Mesendoderm (in vitro differentiated cells): ENCODE data around the gene IGSF9.

Experiments
- DNase-seq: peaks from one replicate; pipeline ENCODE4 v3.0.0; 2013
- H2AK5ac ChIP-seq: 2 replicates; pipeline ENCODE4 v1.6.1; 2013; ENCODE audit warnings: low read length, inconsistent platforms
- H2BK120ac ChIP-seq: 2 replicates; pipeline ENCODE4 v1.6.1; 2013; ENCODE audit warnings: low read depth, mild to moderate bottlenecking, low read length, moderate library complexity, mixed read lengths
- H2BK15ac ChIP-seq: replicated peaks from 2 replicates; pipeline ENCODE4 v1.6.1; 2013; ENCODE audit warnings: low read depth, mild to moderate bottlenecking, moderate library complexity
- H2BK5ac ChIP-seq: 2 replicates; pipeline ENCODE4 v1.6.1; 2013; ENCODE audit warnings: low read length, inconsistent platforms
- H3K18ac ChIP-seq: 2 replicates; pipeline ENCODE4 v1.6.1; 2013; ENCODE audit warnings: mild to moderate bottlenecking, low read length, mixed read lengths
- H3K23ac ChIP-seq: one replicate; pipeline ENCODE4 v1.6.1; 2013; ENCODE audit warnings: low read length
- H3K27ac ChIP-seq: 2 replicates; pipeline ENCODE4 v1.5.1; 2013; ENCODE audit warnings: low read depth, mild to moderate bottlenecking, inconsistent platforms, low read length, moderate library complexity
- H3K27me3 ChIP-seq: 2 replicates; pipeline ENCODE4 v1.6.1; 2013; ENCODE audit warnings: low read length, control low read depth, mild to moderate bottlenecking, inconsistent platforms; ENCODE audit not compliant: insufficient read depth, poor library complexity
- H3K36me3 ChIP-seq: 2 replicates; pipeline ENCODE4 v1.6.1; 2013; ENCODE audit warnings: low read length, inconsistent platforms; ENCODE audit not compliant: control insufficient read depth, insufficient read depth
- H3K4ac ChIP-seq: one replicate; pipeline ENCODE4 v1.6.1; 2013; ENCODE audit warnings: low read depth, mild to moderate bottlenecking, low read length, moderate library complexity
- H3K4me1 ChIP-seq: 2 replicates; pipeline ENCODE4 v1.6.1; 2013; ENCODE audit warnings: low read depth, low read length, inconsistent platforms; ENCODE audit not compliant: control insufficient read depth
- H3K4me2 ChIP-seq: 2 replicates; pipeline ENCODE4 v1.6.1; 2013; ENCODE audit warnings: low read length
- H3K4me3 ChIP-seq: 2 replicates; pipeline ENCODE4 v1.5.1; 2013; ENCODE audit warnings: mild to moderate bottlenecking, low read length
- H3K56ac ChIP-seq: one replicate; pipeline ENCODE4 v1.6.1; 2013; ENCODE audit warnings: low read length
- H3K79me1 ChIP-seq: 2 replicates; pipeline ENCODE4 v1.6.1; 2013; ENCODE audit warnings: low read length, inconsistent platforms
- H3K79me2 ChIP-seq: 2 replicates; pipeline ENCODE4 v1.6.1; 2013; ENCODE audit warnings: mild to moderate bottlenecking, low read length; ENCODE audit not compliant: control insufficient read depth, insufficient read depth
- H3K9ac ChIP-seq: 2 replicates; pipeline ENCODE4 v1.6.1; 2013; ENCODE audit warnings: low read length, inconsistent platforms
- H4K5ac ChIP-seq: one replicate; pipeline ENCODE4 v1.6.1; 2013; ENCODE audit warnings: low read length
- H4K8ac ChIP-seq: one replicate; pipeline ENCODE4 v1.6.1; 2013; ENCODE audit warnings: low read depth, mild to moderate bottlenecking, control low read depth, low read length, moderate library complexity
- WGBS: extraction: QIAGEN DNeasy Blood & Tissue Kit; methylation state at CpG from one replicate; pipeline ENCODE4 v1.1.7; 2013; ENCODE audit warnings: low lambda C conversion rate, missing lambda C conversion rate; ENCODE audit not compliant: insufficient coverage; ENCODE audit errors: extremely low coverage; 5-methylcytosine and 5-hydroxymethylcytosine counted together

Gene IGSF9

GRCh38 chr1:159972443-159973205 lies 27.2 kb upstream of the IGSF9 start:
- no peak overlapping the region for H2BK15ac ChIP-seq
- H3K4me3 ChIP-seq, result no peak overlapping the region
- H2BK120ac ChIP-seq, result no peak overlapping the region
- WGBS, result no CpG with 5 or more reads among the region's 8 CpGs
- no peak overlapping the region for H2AK5ac ChIP-seq
- no peaks in the 10 kb centered on the region for H3K27me3 ChIP-seq
- H3K4ac ChIP-seq, result no peak overlapping the region
- no peak overlapping the region for H3K18ac ChIP-seq
- no peak overlapping the region for H2BK5ac ChIP-seq
- H4K8ac ChIP-seq, result no peak overlapping the region
- H3K4me1 ChIP-seq, result no peaks in the 10 kb centered on the region
- no peak overlapping the region for H3K9ac ChIP-seq
- H3K79me1 ChIP-seq, result no peaks in the 10 kb centered on the region
- no peak overlapping the region for H3K4me2 ChIP-seq
- DNase-seq, result no peak
- H4K5ac ChIP-seq, result no peak overlapping the region
- H3K23ac ChIP-seq, result no peak overlapping the region
- no peak overlapping the region for H3K56ac ChIP-seq
- H3K27ac ChIP-seq, result no peak overlapping the region
- no peaks in the 10 kb centered on the region for H3K79me2 ChIP-seq
- no peaks in the 10 kb centered on the region for H3K36me3 ChIP-seq

DNA sequence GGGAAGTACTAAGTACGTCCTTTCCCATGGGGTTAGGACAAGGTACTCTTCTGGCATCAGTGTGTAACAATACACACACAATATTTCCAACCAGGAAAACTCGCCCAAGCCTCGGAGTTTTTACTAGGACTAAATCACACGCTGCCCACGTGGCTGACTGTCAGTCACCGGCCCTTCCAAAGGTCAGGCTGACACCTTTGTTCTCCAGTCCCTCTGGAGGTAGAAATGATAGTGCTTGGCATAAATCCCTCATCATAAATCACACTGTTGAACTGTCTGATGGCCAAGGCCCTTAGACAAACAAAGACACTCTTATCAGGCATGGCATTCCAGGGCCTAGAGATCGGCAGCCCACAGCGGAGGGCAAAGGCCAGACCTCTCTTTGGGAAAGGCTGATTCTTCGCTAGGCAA lies 25.5 kb upstream of the IGSF9 start:
- H3K56ac ChIP-seq, result no peak overlapping the region
- H3K79me1 ChIP-seq, result no peaks in the 10 kb centered on the region
- H4K5ac ChIP-seq, result no peak overlapping the region
- no peak overlapping the region for H3K4me2 ChIP-seq
- no peak overlapping the region for H3K18ac ChIP-seq
- H2AK5ac ChIP-seq, result no peak overlapping the region
- no CpG with 5 or more reads among the region's 9 CpGs for whole genome bisulfite sequencing
- no peaks in the 10 kb centered on the region for H3K79me2 ChIP-seq
- no peak overlapping the region for H2BK5ac ChIP-seq
- DNase-seq, result no peak
- H3K23ac ChIP-seq, result no peak overlapping the region
- no peaks in the 10 kb centered on the region for H3K36me3 ChIP-seq
- H3K4ac ChIP-seq, result no peak overlapping the region
- H4K8ac ChIP-seq, result no peak overlapping the region
- no peak overlapping the region for H3K9ac ChIP-seq
- H2BK15ac ChIP-seq, result no peak overlapping the region
- no peak overlapping the region for H3K27ac ChIP-seq
- H3K27me3 ChIP-seq, result no peaks in the 10 kb centered on the region
- H2BK120ac ChIP-seq, result no peak overlapping the region
- no peaks in the 10 kb centered on the region for H3K4me1 ChIP-seq
- no peak overlapping the region for H3K4me3 ChIP-seq

DNA sequence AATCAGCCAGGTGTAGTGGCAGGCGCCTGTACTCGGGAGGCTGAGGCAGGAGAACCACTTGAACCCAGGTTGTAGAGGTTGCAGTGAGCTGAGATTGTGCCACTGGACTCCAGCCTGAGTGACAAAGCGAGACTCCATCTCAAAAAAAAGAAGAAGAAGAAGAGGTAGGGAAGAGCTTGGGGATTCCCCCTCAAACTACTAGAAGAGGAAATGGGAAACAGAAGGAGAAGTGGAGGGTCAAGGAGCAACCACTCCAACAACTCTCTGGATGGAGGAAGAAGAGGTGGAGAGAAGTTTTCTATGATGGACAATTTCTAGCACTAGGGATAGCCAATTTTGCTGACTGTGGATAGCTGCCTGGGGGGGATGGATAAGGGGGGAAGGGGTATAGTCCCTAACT lies 23.5 kb upstream of the IGSF9 start:
- H4K5ac ChIP-seq, result no peak overlapping the region
- H2AK5ac ChIP-seq, result no peak overlapping the region
- no peak overlapping the region for H3K4me2 ChIP-seq
- no peak overlapping the region for H2BK5ac ChIP-seq
- no peak for DNase-seq
- no peaks in the 10 kb centered on the region for H3K79me1 ChIP-seq
- H3K36me3 ChIP-seq, result no peaks in the 10 kb centered on the region
- H3K4ac ChIP-seq, result no peak overlapping the region
- H4K8ac ChIP-seq, result no peak overlapping the region
- H3K4me1 ChIP-seq, result no peaks in the 10 kb centered on the region
- H3K27ac ChIP-seq, result no peak overlapping the region
- no peaks in the 10 kb centered on the region for H3K79me2 ChIP-seq
- no peak overlapping the region for H2BK120ac ChIP-seq
- H3K23ac ChIP-seq, result no peak overlapping the region
- no peak overlapping the region for H2BK15ac ChIP-seq
- H3K18ac ChIP-seq, result no peak overlapping the region
- H3K4me3 ChIP-seq, result no peak overlapping the region
- no peak overlapping the region for H3K56ac ChIP-seq
- H3K9ac ChIP-seq, result no peak overlapping the region
- no peaks in the 10 kb centered on the region for H3K27me3 ChIP-seq
- no CpG with 5 or more reads among the region's 3 CpGs for WGBS

DNA sequence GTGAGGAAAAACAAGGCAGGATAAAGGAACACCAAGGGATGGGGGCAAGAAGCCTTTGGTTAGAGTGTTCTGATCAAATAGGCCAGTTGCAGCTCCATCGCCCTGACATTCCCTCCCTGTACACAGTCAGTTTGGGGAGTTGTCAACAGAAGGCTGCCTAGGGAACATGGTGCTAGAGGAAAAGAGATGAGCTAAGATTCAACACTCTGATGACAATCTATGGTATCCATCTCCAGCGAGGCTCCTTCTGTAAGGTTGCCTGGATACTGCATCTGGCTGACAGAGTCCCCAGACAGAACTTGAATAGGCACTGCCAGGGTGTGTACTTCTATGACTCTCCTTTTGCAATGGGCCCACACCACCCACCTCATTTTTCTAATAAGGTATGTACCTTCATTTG lies 19.9 kb upstream of the IGSF9 start:
- DNase-seq, result no peak

GRCh38 chr1:159964144-159964543 lies 18.7 kb upstream of the IGSF9 start:
- Histone ChIP-seq H2AK5ac (no peak overlapping the region), H2BK5ac (no peak overlapping the region), H3K36me3 (no peaks in the 10 kb centered on the region), H3K4ac (no peak overlapping the region), H3K79me1 (no peaks in the 10 kb centered on the region), H3K4me1 (peaks cover 2% of the 10 kb centered on the region), H3K9ac (no peak overlapping the region), H4K5ac (no peak overlapping the region), H3K79me2 (no peaks in the 10 kb centered on the region), H2BK15ac (no peak overlapping the region), H3K4me3 (no peak overlapping the region), H3K4me2 (no peak overlapping the region), H3K27me3 (no peaks in the 10 kb centered on the region), H3K27ac (no peak overlapping the region), H3K23ac (no peak overlapping the region), H3K18ac (no peak overlapping the region), H2BK120ac (no peak overlapping the region), H3K56ac (no peak overlapping the region), H4K8ac (no peak overlapping the region)
- DNase-seq, result no peak
- no CpG with 5 or more reads among the region's 3 CpGs for WGBS

More for the DNA sequence above, 19.9 kb upstream of the IGSF9 start:
- Histone ChIP-seq H3K27me3 (no peaks in the 10 kb centered on the region), H3K18ac (no peak overlapping the region), H3K4me1 (no peaks in the 10 kb centered on the region), H3K79me2 (no peaks in the 10 kb centered on the region), H4K8ac (no peak overlapping the region), H4K5ac (no peak overlapping the region), H3K27ac (no peak overlapping the region), H3K4me2 (no peak overlapping the region), H3K79me1 (no peaks in the 10 kb centered on the region), H3K36me3 (no peaks in the 10 kb centered on the region), H3K23ac (no peak overlapping the region), H3K56ac (no peak overlapping the region), H3K4me3 (no peak overlapping the region), H2BK120ac (no peak overlapping the region), H2AK5ac (no peak overlapping the region), H3K9ac (no peak overlapping the region), H3K4ac (no peak overlapping the region), H2BK15ac (no peak overlapping the region), H2BK5ac (no peak overlapping the region)
- no CpG with 5 or more reads among the region's 2 CpGs for WGBS

GRCh38 chr1:159962176-159962575 lies 16.8 kb upstream of the IGSF9 start:
- no peak overlapping the region for H2AK5ac ChIP-seq
- no peaks in the 10 kb centered on the region for H3K36me3 ChIP-seq
- no peak overlapping the region for H3K4ac ChIP-seq
- peaks cover 2% of the 10 kb centered on the region for H3K4me1 ChIP-seq
- WGBS, result no CpG with 5 or more reads among the region's 11 CpGs
- no peak overlapping the region for H3K56ac ChIP-seq
- H3K27me3 ChIP-seq, result no peaks in the 10 kb centered on the region
- no peak overlapping the region for H2BK5ac ChIP-seq
- H3K23ac ChIP-seq, result no peak overlapping the region
- H3K4me2 ChIP-seq, result no peak overlapping the region
- no peaks in the 10 kb centered on the region for H3K79me2 ChIP-seq
- no peak overlapping the region for H4K8ac ChIP-seq
- no peak overlapping the region for H3K9ac ChIP-seq
- H3K79me1 ChIP-seq, result no peaks in the 10 kb centered on the region
- no peak overlapping the region for H3K27ac ChIP-seq
- no peak overlapping the region for H3K4me3 ChIP-seq
- no peak overlapping the region for H2BK120ac ChIP-seq
- no peak for DNase-seq
- H2BK15ac ChIP-seq, result no peak overlapping the region
- no peak overlapping the region for H4K5ac ChIP-seq
- no peak overlapping the region for H3K18ac ChIP-seq
